Natural killer cell (primary cell): ENCODE measurements around the gene CCN5. TPM values are rescaled to one million over a fixed set of nuclear protein-coding genes. Genes with fewer than 3 reads are reported as not detected.

Source experiments
- ATAC-seq, 3 donors: fragments of 150-1000 bp in 2 of 3; fragments of 200-7000 bp in 1 of 3; cut with Tn5 transposase; 1 replicate in 1 of 3; 2 replicates in 2 of 3; pipeline ENCODE4 v1.10.0; 2021; ENCODE audit warnings: mild to moderate bottlenecking in 2 of 3, moderate library complexity in 2 of 3
- DNase-seq, 2 donors: peaks; one replicate each; pipeline versions ENCODE4 v3.0.0 to v3.0.0-alpha.2; 2013 to 2021; ENCODE audit warnings: mixed read lengths in 1 of 2
- H3K27ac ChIP-seq: one replicate; pipeline ENCODE4 v1.5.1; 2013; ENCODE audit warnings: mild to moderate bottlenecking, low read length
- H3K27me3 ChIP-seq: one replicate; pipeline ENCODE4 v1.6.1; 2013; ENCODE audit warnings: low read length; ENCODE audit not compliant: control insufficient read depth, insufficient read depth
- H3K36me3 ChIP-seq: one replicate; pipeline ENCODE4 v1.6.1; 2013; ENCODE audit warnings: low read length; ENCODE audit not compliant: control insufficient read depth, insufficient read depth
- H3K4me1 ChIP-seq: one replicate; pipeline ENCODE4 v1.6.1; 2013; ENCODE audit warnings: low read length; ENCODE audit not compliant: control insufficient read depth, insufficient read depth
- H3K4me3 ChIP-seq: one replicate; pipeline ENCODE4 v1.5.1; 2013; ENCODE audit warnings: low read length
- H3K9me3 ChIP-seq: one replicate; pipeline ENCODE4 v1.6.1; 2013; ENCODE audit warnings: low read length; ENCODE audit not compliant: control insufficient read depth, insufficient read depth
- H3K27ac Mint-ChIP-seq, 2 donors: one replicate each; pipeline ENCODE4 v1.8.0; 2022; ENCODE audit warnings: mild to moderate bottlenecking in 2 of 2, mixed read lengths in 2 of 2, moderate library complexity in 1 of 2
- H3K27me3 Mint-ChIP-seq, 2 donors: one replicate each; pipeline ENCODE4 v1.8.0; 2022; ENCODE audit warnings: low read depth in 2 of 2, mixed read lengths in 2 of 2
- H3K36me3 Mint-ChIP-seq: one replicate; pipeline ENCODE4 v1.8.0; 2022; ENCODE audit warnings: mixed read lengths
- H3K4me1 Mint-ChIP-seq, 2 donors: one replicate each; pipeline ENCODE4 v1.8.0; 2022; ENCODE audit warnings: mixed read lengths in 2 of 2
- H3K4me3 Mint-ChIP-seq: one replicate; pipeline ENCODE4 v1.8.0; 2022; ENCODE audit warnings: mild to moderate bottlenecking, moderate library complexity, mixed read lengths
- H3K9me3 Mint-ChIP-seq, 2 donors: one replicate each; pipeline ENCODE4 v1.8.0; 2022; ENCODE audit warnings: mixed read lengths in 2 of 2
- CTCF ChIP-seq: fragments of 200-600 bp; IDR thresholded peaks from one replicate; pipeline ENCODE4 v1.8.0; 2022; ENCODE audit warnings: antibody characterized with exemption
- WGBS: methylation state at CpG from one replicate; pipeline ENCODE4 v1.1.7; 2013; ENCODE audit warnings: missing lambda C conversion rate; ENCODE audit not compliant: insufficient coverage; 5-methylcytosine and 5-hydroxymethylcytosine counted together
- intact Hi-C: fragments of 100-400 bp; cut with micrococcal nuclease; formaldehyde crosslinking; loops from one replicate; pipeline ENCODE4 v1.14.2; 2022
- total RNA-seq, 4 donors: library from RNA; stranded (reverse); fragments of 120-200 nt in 1 of 4; gene quantifications; one replicate each; pipeline versions ENCODE4 v1.2.3 to v1.2.4, GENCODE V29; 2013 to 2022

The CCN5 gene
- total RNA-seq, 3 donors from 2014 or later (not counting 1 experiment from before 2014, with no cell fraction given) = not detected

GRCh38 chr20:44717986-44718385 lies 2.8 kb downstream of the CCN5 start:
- H3K9me3 ChIP-seq = no peaks in the 10 kb centered on the region
- Mint-ChIP-seq H3K9me3 (no peaks in the 10 kb centered on the region), H3K27ac (no peak overlapping the region), H3K27me3 (peaks cover 9 to 10% of the 10 kb centered on the region in 2 donors), H3K4me1 (peaks cover 8 to 10% of the 10 kb centered on the region in 2 donors), H3K4me3 (no peak overlapping the region), H3K36me3 (no peaks in the 10 kb centered on the region)
- intact Hi-C loops = no loop called here
- H3K36me3 ChIP-seq = no peaks in the 10 kb centered on the region
- WGBS = 89% methylated on average over 10 of the region's 10 CpGs
- ATAC-seq (no peak), DNase-seq (no peak)
- H3K4me1 ChIP-seq = peaks cover 7% of the 10 kb centered on the region
- no peak overlapping the region for H3K27ac ChIP-seq
- H3K4me3 ChIP-seq = no peak overlapping the region
- TF ChIP-seq CTCF = no peak
- no peaks in the 10 kb centered on the region for H3K27me3 ChIP-seq

GRCh38 chr20:44719841-44720240 lies 4.7 kb downstream of the CCN5 start:
- Histone ChIP-seq H3K4me1 (peaks cover 2% of the 10 kb centered on the region), H3K4me3 (no peak overlapping the region), H3K27ac (no peak overlapping the region), H3K27me3 (no peaks in the 10 kb centered on the region), H3K9me3 (no peaks in the 10 kb centered on the region), H3K36me3 (no peaks in the 10 kb centered on the region)
- H3K36me3 Mint-ChIP-seq = no peaks in the 10 kb centered on the region
- intact Hi-C loops = no loop called here
- peaks cover 0 to 10% of the 10 kb centered on the region in 2 donors for H3K4me1 Mint-ChIP-seq
- WGBS = 91% methylated on average over 19 of the region's 19 CpGs
- no peak overlapping the region for H3K4me3 Mint-ChIP-seq
- DNase-seq (no peak), ATAC-seq (no peak)
- no peak for TF ChIP-seq CTCF
- peaks cover 0 to 6% of the 10 kb centered on the region in 2 donors for H3K27me3 Mint-ChIP-seq
- no peaks in the 10 kb centered on the region for H3K9me3 Mint-ChIP-seq
- no peak overlapping the region for H3K27ac Mint-ChIP-seq

- Histone ChIP-seq H3K4me3 (no peak overlapping the region), H3K9me3 (no peaks in the 10 kb centered on the region), H3K4me1 (no peaks in the 10 kb centered on the region), H3K27ac (no peak overlapping the region), H3K36me3 (no peaks in the 10 kb centered on the region), H3K27me3 (no peaks in the 10 kb centered on the region)
- H3K27me3 Mint-ChIP-seq = peaks cover 0 to 6% of the 10 kb centered on the region in 2 donors
- 96% methylated on average over 7 of the region's 7 CpGs for WGBS
- no peak overlapping the region for H3K4me3 Mint-ChIP-seq
- intact Hi-C loops = no loop called here
- peaks cover 0 to 10% of the 10 kb centered on the region in 2 donors for H3K4me1 Mint-ChIP-seq
- no peak for TF ChIP-seq CTCF
- H3K36me3 Mint-ChIP-seq = no peaks in the 10 kb centered on the region
- DNase-seq (no peak), ATAC-seq (no peak)
- H3K9me3 Mint-ChIP-seq = no peaks in the 10 kb centered on the region
- no peak overlapping the region for H3K27ac Mint-ChIP-seq
Observed at GRCh38 chr20:44720621-44720996, 5.4 kb downstream of the CCN5 start.
